ENCODE measurements around the gene RAD54L.
"Not testable (repeated sequence)": the region's sequence is repeated elsewhere in the genome, so short reads cannot be mapped to it uniquely, and the experiment has no call there.

RAD54L gene

DNA sequence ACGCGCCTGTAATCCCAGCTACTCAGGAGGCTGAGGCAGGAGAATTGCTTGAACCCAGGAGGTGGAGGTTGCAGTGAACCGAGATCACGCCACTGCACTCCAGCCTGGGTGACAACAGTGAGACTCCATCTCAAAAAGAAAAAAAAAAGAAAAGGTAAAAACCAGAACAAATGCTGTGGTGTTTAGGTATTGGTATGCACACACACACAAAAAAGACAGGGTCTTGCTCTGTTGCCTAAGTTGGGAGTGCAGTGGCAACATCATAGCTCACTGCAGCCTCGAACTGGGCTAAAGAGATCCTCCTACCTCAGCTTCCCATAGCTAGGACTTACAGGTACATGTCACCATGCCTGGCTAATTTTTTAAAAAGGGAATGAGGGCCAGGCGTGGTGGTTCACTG is 71.7 kb downstream of the RAD54L start:
- not testable (repeated sequence) for DNase-seq (ENCODE audit: low read depth, low spot score)

DNA sequence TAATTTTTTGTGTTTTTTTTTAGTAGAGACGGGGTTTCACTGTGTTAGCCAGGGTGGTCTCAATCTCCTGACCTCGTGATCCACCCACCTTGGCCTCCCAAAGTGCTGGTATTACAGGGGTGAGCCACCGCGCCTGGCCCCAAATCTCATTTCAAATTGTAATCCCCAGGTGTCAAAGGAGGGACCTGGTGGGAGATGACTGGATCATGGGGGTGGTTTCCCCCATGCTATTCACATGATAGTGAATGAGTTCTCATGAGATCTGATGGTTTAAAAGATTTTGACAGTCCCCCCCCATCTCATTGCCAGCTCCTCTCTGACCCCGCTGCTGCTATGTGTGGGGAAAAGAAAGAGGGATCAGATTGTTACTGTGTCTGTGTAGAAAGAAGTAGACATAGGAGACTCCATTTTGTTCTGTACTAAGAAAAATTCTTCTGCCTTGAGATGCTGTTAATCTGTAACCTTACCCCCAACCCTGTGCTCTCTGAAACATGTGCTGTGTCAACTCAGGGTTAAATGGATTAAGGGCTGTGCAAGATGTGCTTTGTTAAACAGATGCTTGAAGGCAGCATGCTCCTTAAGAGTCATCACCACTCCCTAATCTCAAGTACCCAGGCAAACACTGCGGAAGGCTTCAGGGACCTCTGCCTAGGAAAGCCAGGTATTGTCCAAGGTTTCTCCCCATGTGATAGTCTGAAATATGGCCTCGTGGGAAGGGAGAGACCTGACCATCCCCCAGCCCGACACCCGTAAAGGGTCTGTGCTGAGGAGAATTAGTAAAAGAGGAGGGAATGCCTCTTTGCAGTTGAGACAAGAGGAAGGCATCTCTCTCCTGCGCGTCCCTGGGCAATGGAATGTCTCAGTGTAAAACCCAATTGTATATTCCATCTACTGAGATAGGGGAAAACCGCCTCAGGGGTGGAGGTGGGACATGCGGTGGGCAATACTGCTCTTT is 72.7 kb downstream of the RAD54L start:
- DNase-seq (ENCODE audit: low read depth, low spot score), result not testable (repeated sequence)

DNA sequence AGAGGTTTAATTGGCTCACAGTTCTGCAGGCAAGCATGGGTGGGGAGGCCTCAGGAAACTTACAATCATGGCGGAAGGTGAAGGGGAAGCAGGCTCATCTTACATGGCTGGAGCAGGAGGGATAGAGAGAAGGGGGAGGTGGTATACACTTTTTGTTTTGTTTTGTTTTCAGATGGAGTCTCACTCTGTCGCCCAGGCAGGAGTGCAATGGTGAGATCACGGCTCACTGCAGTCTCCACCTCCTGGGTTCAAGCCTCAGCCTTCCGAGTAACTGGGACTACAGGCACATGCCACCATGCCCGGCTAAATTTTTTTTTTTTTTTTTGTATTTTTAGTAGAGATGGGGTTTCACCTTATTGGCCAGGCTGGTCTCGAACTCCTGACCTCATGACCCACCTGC is 74.6 kb downstream of the RAD54L start:
- DNase-seq (ENCODE audit: low read depth, low spot score), result not testable (repeated sequence)

DNA sequence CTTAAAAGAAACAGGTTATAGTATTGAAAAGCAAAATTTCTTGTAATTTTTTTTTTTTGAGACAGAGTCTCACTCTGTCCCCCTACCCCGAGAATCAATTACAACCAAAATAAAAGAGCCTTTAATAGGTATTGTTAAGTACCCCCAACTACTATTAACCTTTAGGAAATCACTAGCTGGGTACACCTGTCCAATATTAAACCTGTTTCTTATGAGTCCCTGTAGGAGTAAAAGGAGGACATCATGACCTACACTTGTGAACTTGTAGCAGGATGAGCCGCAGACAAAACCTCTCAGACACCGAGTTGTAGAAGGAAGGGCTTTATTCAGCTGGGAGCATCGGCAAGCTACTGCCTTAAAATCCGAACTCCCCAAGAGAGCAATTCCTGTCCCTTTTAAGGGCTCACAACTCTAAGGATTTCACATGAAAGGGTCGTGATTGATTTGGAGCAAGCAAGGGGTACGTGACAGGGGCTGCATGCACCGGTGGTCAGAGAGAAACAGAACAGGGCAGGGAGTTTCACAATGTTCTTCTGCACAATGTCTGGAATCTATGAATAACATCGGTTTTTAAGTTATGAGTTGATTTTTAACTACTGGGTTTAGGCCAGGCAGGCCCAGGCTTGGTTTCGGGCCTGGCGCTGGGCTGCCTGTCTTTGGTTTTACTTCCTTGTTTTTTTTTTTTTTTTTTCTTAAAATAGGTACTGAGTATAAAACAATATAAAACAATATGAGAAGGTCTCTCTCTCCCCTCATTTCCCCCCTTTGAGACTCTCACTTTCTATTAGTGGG is 77.9 kb downstream of the RAD54L start:
- DNase-seq (ENCODE audit: low read depth, low spot score), result not testable (repeated sequence)

Measured in brain pericyte (primary cell).